ENCODE results near the gene TRPV6.

GRCh38 chr7:142896151-142896550 lies 10.6 kb upstream of the TRPV6 start:
- no peak for TF ChIP-seq EP300 (IDR thresholded peaks at IDR 0.05; ENCODE audit: low read depth)
- no peak for TF ChIP-seq CTCF (IDR thresholded peaks at IDR 0.05)
- no peak for TF ChIP-seq POLR2AphosphoS5 (IDR thresholded peaks at IDR 0.05)
- no peak for TF ChIP-seq POLR2A (IDR thresholded peaks at IDR 0.05)
